NAMALWA (cell line): ENCODE results near the gene MCEMP1.

Experiments
- DNase-seq: peaks from one replicate; pipeline ENCODE4 v3.0.0-alpha.2; 2015; ENCODE audit warnings: low spot score

The MCEMP1 gene

GRCh38 chr19:7672522-7672921, 4.4 kb upstream of the MCEMP1 start:
- DNase-seq = no peak

- peak; percentile 91 for DNase-seq
These were observed 2.6 kb upstream of the MCEMP1 start for GRCh38 chr19:7674010-7675005.

- peak; percentile 52 for DNase-seq
These were observed 514 bp upstream of the MCEMP1 start for GRCh38 chr19:7676376-7676775.

GRCh38 chr19:7677669-7678311, 900 bp downstream of the MCEMP1 start:
- peak; percentile 18 for DNase-seq

GRCh38 chr19:7678971-7679751, 2.3 kb downstream of the MCEMP1 start:
- peak; percentile 77 for DNase-seq

GRCh38 chr19:7679771-7680605, 3.1 kb downstream of the MCEMP1 start:
- DNase-seq = no peak

- peak; percentile 89 for DNase-seq
These were observed 3.9 kb downstream of the MCEMP1 start, which contains the start of gene TRAPPC5 for GRCh38 chr19:7680606-7681339. TRAPPC5 (plus strand) TSS chr19:7680833; CDS start chr19:7682254, 1,421 bp downstream.

GRCh38 chr19:7681340-7682174, 4.7 kb downstream of the MCEMP1 start:
- DNase-seq = peak; percentile 93

GRCh38 chr19:7682175-7682855, 5.4 kb downstream of the MCEMP1 start:
- no peak for DNase-seq

GRCh38 chr19:7685546-7686445, 8.9 kb downstream of the MCEMP1 start:
- no peak for DNase-seq

GRCh38 chr19:7687177-7687576, 10.3 kb downstream of the MCEMP1 start:
- DNase-seq = no peak

GRCh38 chr19:7689165-7689564, 12.3 kb downstream of the MCEMP1 start:
- DNase-seq = no peak

GRCh38 chr19:7690779-7691258, 13.9 kb downstream of the MCEMP1 start:
- DNase-seq = no peak

- no peak for DNase-seq
These were observed 14.6 kb downstream of the MCEMP1 start for GRCh38 chr19:7691497-7691896.

- no peak for DNase-seq
These were observed 15.7 kb downstream of the MCEMP1 start for GRCh38 chr19:7692417-7693088.

GRCh38 chr19:7694499-7694898, 17.6 kb downstream of the MCEMP1 start:
- no peak for DNase-seq

GRCh38 chr19:7697721-7698287, 20.9 kb downstream of the MCEMP1 start:
- DNase-seq = no peak
